RWPE1 (cell line): Measurements from ENCODE around the gene TMEM209.

Source experiments
- CTCF ChIA-PET: fragments of 350-600 bp; sonication (Branson Sonifier 250); formaldehyde crosslinking; extraction: SDS; loops from one replicate; lab custom pipeline; 2021; lab: Yijun Ruan, JAX
- POLR2A ChIA-PET: fragments of 400-600 bp; formaldehyde crosslinking; extraction: SDS; loops from one replicate; lab custom pipeline; 2020; ENCODE audit warnings: antibody characterized with exemption; ENCODE audit not compliant: low non-redundant PET; lab: Yijun Ruan, JAX
- DNase-seq: peaks from one replicate; pipeline ENCODE4 v3.0.0; 2012; ENCODE audit warnings: low spot score
- H3K27ac ChIP-seq: fragments of 450-650 bp; 2 replicates; pipeline ENCODE4 v1.5.1; 2017
- CTCF ChIP-seq: fragments of 450-650 bp; conservative IDR thresholded peaks from 2 replicates; pipeline ENCODE4 v1.5.1; 2017; ENCODE audit warnings: low read depth, mild to moderate bottlenecking

The TMEM209 gene

GRCh38 chr7:130178251-130178650 is 27.0 kb downstream of the TMEM209 start:
- no peak overlapping the region for H3K27ac ChIP-seq
- ChIA-PET POLR2A (no interaction called here), CTCF (no interaction called here)
- no peak for TF ChIP-seq CTCF
- DNase-seq, result no peak

GRCh38 chr7:130174237-130174959 is 30.8 kb downstream of the TMEM209 start:
- POLR2A ChIA-PET, result no interaction called here
- CTCF ChIA-PET, result no interaction called here
- no peak overlapping the region for H3K27ac ChIP-seq
- DNase-seq, result no peak
- TF ChIP-seq CTCF, result no peak

- TF ChIP-seq CTCF, result no peak
- no peak overlapping the region for H3K27ac ChIP-seq
- CTCF ChIA-PET, result no interaction called here
- POLR2A ChIA-PET, result no interaction called here
- DNase-seq, result no peak
These were observed 43.0 kb downstream of the TMEM209 start for GRCh38 chr7:130162196-130162595.

GRCh38 chr7:130160455-130160854 is 44.8 kb downstream of the TMEM209 start:
- CTCF ChIA-PET, result interaction anchor here (0.7 kb wide), 1 partner anchor 51 kb away, joined by 3 read pairs; no protein-coding TSS in a partner anchor
- H3K27ac ChIP-seq, result no peak overlapping the region
- POLR2A ChIA-PET, result no interaction called here

GRCh38 chr7:130160023-130160422 is 45.2 kb downstream of the TMEM209 start:
- no peak for TF ChIP-seq CTCF
- CTCF ChIA-PET, result no interaction called here
- POLR2A ChIA-PET, result no interaction called here
- H3K27ac ChIP-seq, result no peak overlapping the region
- DNase-seq, result no peak

More at GRCh38 chr7:130160455-130160854, 44.8 kb downstream of the TMEM209 start:
- DNase-seq, result no peak
- no peak for TF ChIP-seq CTCF

GRCh38 chr7:130157700-130158099 is 47.5 kb downstream of the TMEM209 start:
- ChIA-PET POLR2A (interaction anchor here (0.7 kb wide), 1 partner anchor 172 kb away, joined by 5 read pairs; no protein-coding TSS in a partner anchor), CTCF (no interaction called here)
- H3K27ac ChIP-seq, result peak overlapping the region; percentile 12
- no peak for DNase-seq
- no peak for TF ChIP-seq CTCF
